ENCODE measurements around the gene ABHD8. TPM values are rescaled to one million over a fixed set of nuclear protein-coding genes. Genes with fewer than 3 reads are reported as not detected.
A peak's percentile ranks its signal among the peaks of the same experiment; 100 is the strongest.

Gene ABHD8
- total and polyA plus RNA-seq, 8 donors, result 4.9 to 28.1 (median 10.9) TPM

DNA sequence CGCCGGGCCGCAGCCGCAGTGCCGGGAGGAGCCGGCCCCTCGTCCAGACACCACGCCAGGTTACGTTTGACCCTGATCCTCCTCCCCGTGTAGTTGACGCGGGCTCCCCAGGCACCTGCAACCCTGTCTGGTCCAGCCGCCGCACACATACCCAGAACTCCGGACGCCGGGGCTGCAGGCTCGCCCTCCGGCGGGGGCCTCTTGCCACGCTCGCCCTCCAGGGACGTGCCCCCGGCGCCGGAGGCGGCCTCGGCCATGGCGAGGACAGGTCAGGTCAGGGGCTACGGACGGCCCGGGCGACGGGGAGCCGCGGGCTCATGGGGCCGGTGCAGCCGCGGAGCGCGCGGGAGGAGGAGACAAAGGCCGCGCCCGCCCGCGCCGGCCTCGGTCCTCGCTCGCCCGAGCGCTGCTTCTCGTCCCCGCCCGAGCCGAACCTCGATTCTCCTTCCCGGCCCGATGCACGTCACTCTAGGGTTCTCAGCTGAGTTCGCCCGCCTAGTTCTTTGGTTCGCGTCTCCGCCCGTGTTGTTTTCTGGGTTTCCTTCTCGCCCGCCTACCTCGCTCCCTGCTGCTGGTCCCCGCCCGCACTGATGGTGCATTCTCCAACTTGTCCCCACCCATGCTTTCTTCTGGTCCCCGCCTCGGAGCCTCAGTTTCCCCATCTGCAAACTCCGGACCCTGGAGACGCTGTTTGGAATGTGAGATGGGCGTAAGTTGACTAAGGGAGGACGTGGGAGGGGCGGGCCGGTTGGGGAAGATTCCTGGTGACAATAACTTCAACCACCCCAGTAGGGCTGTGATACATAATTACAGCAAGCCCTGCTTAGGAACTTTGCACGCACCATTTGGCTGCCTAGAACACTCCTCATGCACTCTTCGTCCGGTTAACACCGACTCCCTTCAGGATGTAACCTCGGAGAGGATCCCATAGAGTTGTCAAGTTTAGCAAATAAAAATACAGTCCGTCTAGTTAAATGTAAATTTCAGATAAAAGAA is 31.5 kb upstream of the ABHD8 start, which contains the start of gene ANO8:
ANO8 (minus strand) TSS at position 442 of the 996 bp plus-strand sequence; CDS start at position 257, 185 bp downstream.
- H3K27ac ChIP-seq, result peak within 1 kb of the TSS; percentile 72 to 87 (median 81)
- H3K4me1 ChIP-seq, result peaks cover 27 to 60% (median 44%) of the 10 kb centered on the region in 4 donors
- 2 to 4% (median 2%) methylated on average over 37 to 86 of the region's 86 CpGs for WGBS, 5 donors
- no peaks in the 10 kb centered on the region for H3K9me3 ChIP-seq
- peak; percentile 94 to 99 for DNase-seq
- H3K4me3 ChIP-seq, result peak within 1 kb of the TSS; percentile 72 to 83 (median 74)
- intact Hi-C loops (cut with DNase I; ENCODE audit: low total_unique reads), result no loop called here
- TF ChIP-seq, protein P1, sequence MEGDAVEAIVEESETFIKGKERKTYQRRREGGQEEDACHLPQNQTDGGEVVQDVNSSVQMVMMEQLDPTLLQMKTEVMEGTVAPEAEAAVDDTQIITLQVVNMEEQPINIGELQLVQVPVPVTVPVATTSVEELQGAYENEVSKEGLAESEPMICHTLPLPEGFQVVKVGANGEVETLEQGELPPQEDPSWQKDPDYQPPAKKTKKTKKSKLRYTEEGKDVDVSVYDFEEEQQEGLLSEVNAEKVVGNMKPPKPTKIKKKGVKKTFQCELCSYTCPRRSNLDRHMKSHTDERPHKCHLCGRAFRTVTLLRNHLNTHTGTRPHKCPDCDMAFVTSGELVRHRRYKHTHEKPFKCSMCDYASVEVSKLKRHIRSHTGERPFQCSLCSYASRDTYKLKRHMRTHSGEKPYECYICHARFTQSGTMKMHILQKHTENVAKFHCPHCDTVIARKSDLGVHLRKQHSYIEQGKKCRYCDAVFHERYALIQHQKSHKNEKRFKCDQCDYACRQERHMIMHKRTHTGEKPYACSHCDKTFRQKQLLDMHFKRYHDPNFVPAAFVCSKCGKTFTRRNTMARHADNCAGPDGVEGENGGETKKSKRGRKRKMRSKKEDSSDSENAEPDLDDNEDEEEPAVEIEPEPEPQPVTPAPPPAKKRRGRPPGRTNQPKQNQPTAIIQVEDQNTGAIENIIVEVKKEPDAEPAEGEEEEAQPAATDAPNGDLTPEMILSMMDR (IDR thresholded peaks at IDR 0.05), result no peak
- peak; percentile 52 to 82 (median 81) for TF ChIP-seq POLR2AphosphoS5 (IDR thresholded peaks at IDR 0.05)
- peaks cover 0 to 20% (median 11%) of the 10 kb centered on the region in 4 donors for H3K36me3 ChIP-seq
- peaks cover 0 to 20% (median 3%) of the 10 kb centered on the region in 3 donors for H3K27me3 ChIP-seq

GRCh38 chr19:17333611-17334413 is 30.6 kb upstream of the ABHD8 start:
- TF ChIP-seq, protein P1 (IDR thresholded peaks at IDR 0.05), result no peak
- TF ChIP-seq EP300 (IDR thresholded peaks at IDR 0.05) (no peak), POLR2AphosphoS5 (IDR thresholded peaks at IDR 0.05) (no peak), POLR2A (IDR thresholded peaks at IDR 0.05) (no peak)
- peaks cover 32 to 62% (median 51%) of the 10 kb centered on the region in 4 donors for H3K4me1 ChIP-seq
- peak overlapping the region; percentile 72 to 87 (median 81) for H3K27ac ChIP-seq
- peak; percentile 64 to 77 for DNase-seq
- peaks cover 0 to 29% (median 11%) of the 10 kb centered on the region in 3 donors for H3K27me3 ChIP-seq
- H3K9me3 ChIP-seq, result no peaks in the 10 kb centered on the region
- peak overlapping the region; percentile 72 to 83 (median 74) for H3K4me3 ChIP-seq
- 34 to 57% (median 38%) methylated on average over 22 to 52 of the region's 52 CpGs for WGBS, 5 donors
- intact Hi-C loops (cut with DNase I; ENCODE audit: low total_unique reads), result no loop called here
- H3K36me3 ChIP-seq, result peaks cover 0 to 14% (median 7%) of the 10 kb centered on the region in 4 donors

- peak overlapping the region in 1 of 4 donors; percentile 83 for H3K4me3 ChIP-seq
- H3K4me1 ChIP-seq, result peaks cover 34 to 62% (median 51%) of the 10 kb centered on the region in 4 donors
- 93 to 97% (median 97%) methylated on average over 37 to 45 of the region's 45 CpGs for WGBS, 5 donors
- H3K27me3 ChIP-seq, result peaks cover 0 to 36% (median 11%) of the 10 kb centered on the region in 3 donors
- H3K27ac ChIP-seq, result no peak overlapping the region
- TF ChIP-seq, protein P1 (IDR thresholded peaks at IDR 0.05), result no peak
- TF ChIP-seq POLR2A (IDR thresholded peaks at IDR 0.05), result no peak
- no peak for TF ChIP-seq EP300 (IDR thresholded peaks at IDR 0.05)
- no peak for TF ChIP-seq POLR2AphosphoS5 (IDR thresholded peaks at IDR 0.05)
- no peak for DNase-seq
- H3K9me3 ChIP-seq, result no peaks in the 10 kb centered on the region
- H3K36me3 ChIP-seq, result peaks cover 0 to 12% (median 6%) of the 10 kb centered on the region in 4 donors
- intact Hi-C loops (cut with DNase I; ENCODE audit: low total_unique reads), result no loop called here
Observed at GRCh38 chr19:17332677-17333581, 29.7 kb upstream of the ABHD8 start.
